Adipocyte (in vitro differentiated cells): ENCODE measurements around the gene SLC6A7.
A peak's percentile ranks its signal among the peaks of the same experiment; 100 is the strongest.

Experiments
- DNase-seq: peaks from one replicate; pipeline ENCODE4 v3.0.0-alpha.2; 2015; ENCODE audit warnings: low read depth
- H3K27me3 ChIP-seq: replicated peaks from 2 replicates; pipeline ENCODE4 v1.7.0; 2013; ENCODE audit warnings: mild to moderate bottlenecking, low read length, moderate library complexity; ENCODE audit not compliant: control insufficient read depth, insufficient read depth
- H3K36me3 ChIP-seq: 2 replicates; pipeline ENCODE4 v1.7.0; 2013; ENCODE audit warnings: low read length, mild to moderate bottlenecking, moderate library complexity; ENCODE audit not compliant: control insufficient read depth, insufficient read depth, severe bottlenecking
- H3K4me1 ChIP-seq: 2 replicates; pipeline ENCODE4 v1.7.0; 2013; ENCODE audit warnings: mild to moderate bottlenecking, low read length, moderate library complexity; ENCODE audit not compliant: control insufficient read depth, insufficient read depth
- H3K4me3 ChIP-seq: 2 replicates; pipeline ENCODE4 v1.7.0; 2013; ENCODE audit warnings: mild to moderate bottlenecking, low read length, moderate library complexity
- H3K9ac ChIP-seq: 2 replicates; pipeline ENCODE4 v1.7.0; 2013; ENCODE audit warnings: mild to moderate bottlenecking, low read length, moderate library complexity
- H3K9me3 ChIP-seq: 2 replicates; pipeline ENCODE4 v1.7.0; 2013; ENCODE audit warnings: mild to moderate bottlenecking, low read length, moderate library complexity; ENCODE audit not compliant: control insufficient read depth

Gene SLC6A7

DNA sequence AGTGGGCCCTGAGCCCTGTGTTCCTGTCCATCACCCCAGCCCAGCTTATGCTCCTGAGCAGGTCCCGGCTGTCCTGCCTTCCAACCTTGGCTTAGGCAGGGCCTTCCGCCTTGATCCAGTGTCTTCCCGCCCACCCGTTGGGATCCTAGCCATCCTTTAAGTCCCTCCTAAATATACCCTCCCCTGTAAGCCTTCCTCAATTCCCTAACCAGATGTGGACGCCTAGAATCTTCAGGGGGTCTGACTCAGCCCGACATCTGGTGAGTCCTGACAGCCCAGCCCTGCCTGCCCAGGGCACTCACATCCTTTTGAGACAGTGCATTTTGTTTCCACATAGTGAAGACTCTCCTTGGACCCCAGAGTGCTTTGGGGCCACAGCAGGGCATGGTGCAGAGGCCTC, 23.7 kb downstream of the SLC6A7 start:
- peak overlapping the region; percentile 61 for H3K9ac ChIP-seq
- no peak overlapping the region for H3K4me3 ChIP-seq
- no peaks in the 10 kb centered on the region for H3K36me3 ChIP-seq
- peaks cover 46% of the 10 kb centered on the region for H3K4me1 ChIP-seq
- H3K27me3 ChIP-seq: no peaks in the 10 kb centered on the region
- peak; percentile 19 for DNase-seq
- no peaks in the 10 kb centered on the region for H3K9me3 ChIP-seq

DNA sequence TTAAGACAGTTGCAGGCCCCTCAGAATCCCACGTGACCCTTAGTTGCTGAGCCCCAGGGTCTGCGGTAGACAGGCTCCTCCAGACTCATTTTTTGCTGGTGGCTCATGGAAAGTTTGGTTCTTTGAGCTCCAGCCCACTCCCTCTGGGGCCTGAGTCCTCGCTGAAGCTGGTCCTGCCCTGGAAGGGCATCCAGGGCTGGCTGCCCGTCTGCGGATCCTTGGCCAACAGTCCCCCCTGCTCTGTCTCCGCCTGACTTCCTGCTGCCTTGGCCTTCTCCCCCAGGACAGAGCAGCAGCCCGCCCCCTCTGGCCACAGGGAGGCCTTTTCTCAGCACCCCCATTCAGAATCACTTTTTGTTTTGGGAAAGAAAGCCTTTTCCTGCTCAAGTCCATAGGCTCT, 24.4 kb downstream of the SLC6A7 start:
- H3K9me3 ChIP-seq: no peaks in the 10 kb centered on the region
- no peaks in the 10 kb centered on the region for H3K36me3 ChIP-seq
- H3K4me3 ChIP-seq: no peak overlapping the region
- H3K27me3 ChIP-seq: no peaks in the 10 kb centered on the region
- peak overlapping the region; percentile 61 for H3K9ac ChIP-seq
- H3K4me1 ChIP-seq: peaks cover 39% of the 10 kb centered on the region
- DNase-seq: peak; percentile 46

DNA sequence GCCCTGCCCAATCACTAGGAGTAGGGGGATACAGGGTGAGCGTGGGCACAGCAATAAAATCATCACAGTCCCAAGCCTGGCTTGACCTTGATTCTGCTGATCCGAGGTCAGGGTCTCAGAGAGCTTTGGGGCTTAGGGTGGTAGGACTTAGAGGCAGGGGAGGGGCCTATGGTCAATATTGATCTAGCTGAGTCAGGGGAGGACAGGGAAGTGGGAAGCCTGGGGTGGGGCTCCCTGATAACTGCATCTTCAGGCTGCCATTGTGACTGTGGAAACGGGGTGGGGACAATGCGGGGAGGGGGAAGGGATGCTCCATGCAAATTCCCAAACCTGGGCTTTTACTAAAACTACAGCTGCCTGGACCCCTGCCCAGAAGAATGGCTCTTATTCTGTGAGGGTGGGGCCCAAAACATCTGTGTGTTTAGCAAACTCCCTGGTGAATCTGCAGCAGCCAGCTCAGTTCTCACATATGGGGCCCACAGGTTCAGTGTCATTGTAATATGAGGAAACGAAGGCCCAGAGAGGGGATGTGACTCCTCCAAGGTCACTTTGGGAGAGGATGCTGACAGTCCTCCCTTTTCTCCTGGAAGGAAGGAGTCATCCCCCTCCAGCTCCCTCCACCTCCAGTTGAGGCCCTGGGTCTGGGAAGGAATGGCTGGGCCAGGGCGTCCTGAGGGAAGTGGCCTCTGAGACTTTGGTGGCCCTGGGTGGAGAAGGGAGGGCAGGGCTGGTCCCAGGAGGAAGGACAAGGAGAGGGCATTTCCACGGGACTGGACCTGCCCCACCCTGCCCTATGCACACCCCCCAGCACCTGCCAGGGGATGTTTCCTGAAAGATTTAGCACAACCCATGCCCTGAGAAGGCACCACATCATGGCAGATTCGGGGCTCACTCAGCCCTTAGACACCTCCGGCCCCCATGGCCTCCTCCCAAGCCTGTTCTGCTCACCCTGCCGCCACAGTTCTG, 26.4 kb downstream of the SLC6A7 start:
- H3K36me3 ChIP-seq: no peaks in the 10 kb centered on the region
- no peak overlapping the region for H3K4me3 ChIP-seq
- H3K9ac ChIP-seq: peak overlapping the region; percentile 61
- no peak for DNase-seq
- no peaks in the 10 kb centered on the region for H3K9me3 ChIP-seq
- H3K4me1 ChIP-seq: peaks cover 39% of the 10 kb centered on the region
- no peaks in the 10 kb centered on the region for H3K27me3 ChIP-seq

DNA sequence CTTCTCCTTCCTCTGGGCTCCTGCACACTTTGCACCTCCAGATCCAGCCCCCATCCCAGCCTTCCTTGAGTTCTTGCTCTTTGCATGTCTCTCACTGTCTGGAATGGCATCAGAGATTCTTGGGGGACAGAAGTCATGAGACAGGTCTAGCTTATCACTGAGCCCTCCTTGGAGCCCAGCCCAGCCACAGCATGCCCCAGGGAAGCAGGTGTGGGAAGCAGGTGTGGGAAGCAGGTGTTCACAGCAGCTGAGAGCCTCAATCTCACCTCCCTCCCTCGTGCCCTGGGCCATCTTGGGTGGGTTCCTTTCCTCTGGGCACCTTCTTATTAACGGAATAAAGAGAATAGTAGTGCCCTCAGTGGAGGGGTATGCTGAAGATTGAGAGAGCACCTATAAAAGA, 27.2 kb downstream of the SLC6A7 start:
- Histone ChIP-seq H3K9ac (no peak overlapping the region), H3K27me3 (no peaks in the 10 kb centered on the region), H3K36me3 (no peaks in the 10 kb centered on the region), H3K4me3 (no peak overlapping the region), H3K9me3 (no peaks in the 10 kb centered on the region), H3K4me1 (peaks cover 39% of the 10 kb centered on the region)
- DNase-seq: no peak

DNA sequence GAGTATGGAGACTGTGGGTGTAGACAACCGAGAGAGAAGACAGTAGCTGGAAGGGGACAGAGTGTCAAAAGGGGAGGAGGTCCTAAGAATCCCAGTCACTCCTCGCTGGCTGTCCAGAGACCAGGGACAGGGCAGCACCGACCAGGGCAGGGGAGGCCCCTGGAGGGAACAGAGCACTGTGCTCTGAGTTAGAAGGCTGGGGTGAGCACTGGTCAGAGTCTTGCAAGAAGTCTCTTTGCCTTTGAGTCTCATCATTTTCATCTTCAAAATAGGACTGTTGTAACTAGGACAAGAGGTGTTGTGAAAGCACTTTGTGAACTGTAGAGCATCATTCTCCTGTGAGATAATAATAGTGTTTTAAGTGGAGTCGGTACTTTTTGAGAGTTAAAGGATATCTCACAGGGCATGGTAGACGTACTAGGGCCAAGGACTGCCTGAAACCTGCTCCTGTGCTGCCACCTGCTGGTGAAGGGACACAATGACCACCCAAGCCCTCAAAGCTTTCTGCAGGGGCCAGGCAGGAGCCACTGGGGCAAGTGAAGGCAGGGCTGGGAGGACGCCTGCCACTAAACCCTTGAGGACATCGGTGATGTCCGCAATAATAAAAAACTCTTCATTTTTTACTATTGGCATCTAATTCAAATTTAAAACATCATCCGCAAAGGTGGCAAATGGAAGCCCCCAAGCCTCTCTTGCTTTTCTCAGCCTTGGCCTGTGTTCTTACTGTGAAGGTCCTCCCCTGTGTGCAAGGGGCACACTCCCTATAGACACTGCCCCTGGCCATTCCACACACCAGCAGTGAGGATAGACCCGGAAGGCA, 28.2 kb downstream of the SLC6A7 start:
- Histone ChIP-seq H3K9ac (peak overlapping the region; percentile 44), H3K9me3 (no peaks in the 10 kb centered on the region), H3K36me3 (no peaks in the 10 kb centered on the region), H3K4me1 (peaks cover 37% of the 10 kb centered on the region), H3K27me3 (no peaks in the 10 kb centered on the region), H3K4me3 (no peak overlapping the region)
- peak; percentile 92 for DNase-seq

- H3K9ac ChIP-seq: no peak overlapping the region
- H3K4me3 ChIP-seq: no peak overlapping the region
- H3K9me3 ChIP-seq: no peaks in the 10 kb centered on the region
- DNase-seq: no peak
- H3K27me3 ChIP-seq: no peaks in the 10 kb centered on the region
- H3K36me3 ChIP-seq: no peaks in the 10 kb centered on the region
- H3K4me1 ChIP-seq: peaks cover 32% of the 10 kb centered on the region
These were observed 28.8 kb downstream of the SLC6A7 start for GRCh38 chr5:150218693-150219035.

GRCh38 chr5:150219142-150219541, 29.3 kb downstream of the SLC6A7 start:
- no peaks in the 10 kb centered on the region for H3K36me3 ChIP-seq
- no peaks in the 10 kb centered on the region for H3K27me3 ChIP-seq
- H3K9ac ChIP-seq: no peak overlapping the region
- H3K4me1 ChIP-seq: peaks cover 27% of the 10 kb centered on the region
- H3K4me3 ChIP-seq: no peak overlapping the region
- no peaks in the 10 kb centered on the region for H3K9me3 ChIP-seq
- peak; percentile 27 for DNase-seq

DNA sequence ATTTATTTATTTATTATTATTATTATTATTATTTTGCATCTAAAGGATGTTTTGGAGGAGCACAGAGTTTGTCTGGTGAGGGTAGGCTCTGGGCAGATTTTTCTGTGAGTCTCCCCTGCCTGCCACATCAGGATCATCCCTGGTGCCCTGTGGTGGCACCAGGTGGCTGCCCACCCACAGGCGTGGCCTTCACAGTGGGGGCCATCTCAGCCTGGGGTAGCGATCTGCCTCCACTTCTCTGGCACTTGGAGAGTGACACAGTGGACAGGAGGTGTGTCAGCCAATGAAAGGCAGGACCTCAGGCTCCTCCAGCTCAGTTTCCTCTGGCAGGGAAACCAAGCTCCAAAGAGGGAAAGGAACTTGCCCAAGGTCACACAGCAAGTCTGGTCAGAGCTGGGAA, 30.0 kb downstream of the SLC6A7 start:
- DNase-seq: no peak
- peaks cover 20% of the 10 kb centered on the region for H3K4me1 ChIP-seq
- H3K36me3 ChIP-seq: no peaks in the 10 kb centered on the region
- H3K4me3 ChIP-seq: no peak overlapping the region
- H3K9me3 ChIP-seq: no peaks in the 10 kb centered on the region
- H3K27me3 ChIP-seq: no peaks in the 10 kb centered on the region
- no peak overlapping the region for H3K9ac ChIP-seq

DNA sequence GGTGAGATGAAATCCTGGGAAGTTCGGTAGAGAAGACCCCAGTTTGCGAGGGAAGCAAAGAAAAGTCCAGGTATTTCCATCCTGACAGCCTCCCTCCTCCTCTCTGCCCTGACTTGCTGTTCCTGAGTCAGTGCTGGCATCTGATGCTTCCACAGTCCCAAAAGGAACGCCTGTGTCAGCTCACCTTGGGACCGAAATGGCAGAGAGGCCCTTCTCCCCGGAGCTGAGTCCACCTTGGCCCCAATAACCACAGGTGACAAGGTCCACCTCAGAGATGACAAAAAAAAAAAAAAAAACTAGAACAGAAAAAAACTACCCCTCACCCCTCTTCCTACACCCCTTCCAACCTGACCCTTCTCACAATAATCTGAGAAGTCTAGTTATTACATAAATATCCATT, 31.6 kb downstream of the SLC6A7 start:
- no peaks in the 10 kb centered on the region for H3K9me3 ChIP-seq
- no peak overlapping the region for H3K9ac ChIP-seq
- H3K27me3 ChIP-seq: no peaks in the 10 kb centered on the region
- H3K36me3 ChIP-seq: no peaks in the 10 kb centered on the region
- no peak overlapping the region for H3K4me3 ChIP-seq
- peaks cover 4% of the 10 kb centered on the region for H3K4me1 ChIP-seq
- no peak for DNase-seq

DNA sequence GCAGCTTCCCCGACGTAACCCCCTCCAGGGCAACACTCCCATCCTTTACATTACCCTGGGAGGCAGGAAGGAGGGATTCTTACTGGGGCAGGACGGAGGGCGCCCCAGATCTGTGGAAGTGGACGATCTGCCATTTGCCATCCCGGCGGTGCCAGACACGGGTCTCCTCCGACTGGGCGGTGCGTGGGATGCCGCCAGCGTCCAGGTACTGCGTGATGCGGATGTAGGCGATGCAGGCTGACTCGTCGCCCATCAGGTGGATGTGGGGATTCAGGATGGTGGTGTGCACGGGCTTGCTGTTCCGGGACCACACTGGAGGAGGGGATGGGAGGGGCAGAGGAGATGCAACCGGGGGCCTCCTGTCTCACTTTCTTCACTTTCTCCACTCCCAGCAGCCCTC, 33.0 kb downstream of the SLC6A7 start:
- Histone ChIP-seq H3K36me3 (no peaks in the 10 kb centered on the region), H3K4me1 (peaks cover 8% of the 10 kb centered on the region), H3K27me3 (no peaks in the 10 kb centered on the region), H3K9me3 (no peaks in the 10 kb centered on the region), H3K4me3 (no peak overlapping the region), H3K9ac (no peak overlapping the region)
- no peak for DNase-seq

DNA sequence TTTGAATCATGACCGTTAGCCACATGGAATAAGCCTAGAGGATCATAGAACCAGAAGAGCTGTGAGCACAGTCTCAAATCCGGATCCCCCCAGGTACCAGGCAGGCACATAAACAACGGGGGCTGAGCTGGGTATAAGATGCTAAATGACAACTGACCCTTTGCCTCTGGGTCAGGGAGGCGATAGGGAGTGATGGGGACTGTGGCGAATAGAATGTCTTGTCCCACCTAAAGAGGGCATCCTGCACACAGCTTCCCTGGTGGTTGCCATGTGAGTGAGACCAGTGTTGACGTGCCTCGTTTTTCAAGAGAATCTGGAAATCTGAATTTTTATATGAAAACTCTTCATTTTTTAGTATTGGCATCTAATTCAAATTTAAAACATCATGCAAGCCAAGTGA, 33.6 kb downstream of the SLC6A7 start:
- Histone ChIP-seq H3K4me3 (no peak overlapping the region), H3K4me1 (peaks cover 8% of the 10 kb centered on the region), H3K27me3 (no peaks in the 10 kb centered on the region), H3K9me3 (no peaks in the 10 kb centered on the region), H3K36me3 (no peaks in the 10 kb centered on the region), H3K9ac (no peak overlapping the region)
- DNase-seq: no peak
